T-cell (primary cell): Measurements from ENCODE around the gene SGMS2. TPM values are rescaled to one million over a fixed set of nuclear protein-coding genes. Genes with fewer than 3 reads are reported as not detected.

ENCODE experiments used
- ATAC-seq, 4 experiments: fragments of 200-7000 bp in 3 of 4; fragments of 150-1000 bp in 1 of 4; cut with Tn5 transposase; replicated peaks in 1 of 4; 1 replicate in 3 of 4; 2 replicates in 1 of 4; pipeline ENCODE4 v1.10.0; 2021; ENCODE audit warnings: moderate library complexity in 3 of 4, mild to moderate bottlenecking in 2 of 4, moderate number of reproducible peaks in 1 of 4
- CTCF ChIA-PET, 2 donors: fragments of 300-600 bp; sonication (Branson Sonifier 250); formaldehyde crosslinking; loops; one replicate each; lab custom pipeline; 2022; ENCODE audit warnings: antibody characterized with exemption in 2 of 2; lab: Charles Lee
- POLR2A ChIA-PET, 2 donors: fragments of 300-600 bp; sonication (Branson Sonifier 250); formaldehyde crosslinking; loops; one replicate each; lab custom pipeline; 2022; ENCODE audit warnings: antibody characterized with exemption in 2 of 2; lab: Charles Lee
- DNase-seq, 35 experiments: peaks; one replicate each; pipeline versions ENCODE4 v3.0.0 to v3.0.0-alpha.2; 2013 to 2023
- H3K27ac ChIP-seq: one replicate; pipeline ENCODE4 v1.5.1; 2013; ENCODE audit warnings: low read length
- H3K27me3 ChIP-seq, 2 experiments: replicated peaks in 1 of 2; 1 replicate in 1 of 2; 2 replicates in 1 of 2; pipeline versions ENCODE4 v1.6.1 to v1.7.0; 2013; ENCODE audit warnings: low read length in 1 of 2, mixed read lengths in 1 of 2; ENCODE audit not compliant: control insufficient read depth in 2 of 2, insufficient read depth in 2 of 2; ENCODE audit errors: extremely low read depth in 1 of 2
- H3K36me3 ChIP-seq, 2 donors: 1 replicate in 1 of 2; 2 replicates in 1 of 2; pipeline versions ENCODE4 v1.6.1 to v1.7.0; 2013; ENCODE audit warnings: low read length in 1 of 2; ENCODE audit not compliant: control insufficient read depth in 2 of 2, insufficient read depth in 1 of 2; ENCODE audit errors: extremely low read depth in 1 of 2
- H3K4me1 ChIP-seq, 2 experiments: 1 replicate in 1 of 2; 2 replicates in 1 of 2; pipeline versions ENCODE4 v1.6.1 to v1.7.0; 2013; ENCODE audit warnings: low read length in 2 of 2, mixed read lengths in 1 of 2; ENCODE audit not compliant: insufficient read depth in 2 of 2, control insufficient read depth in 1 of 2; ENCODE audit errors: extremely low read depth in 1 of 2
- H3K4me3 ChIP-seq, 2 donors: 1 replicate in 1 of 2; 2 replicates in 1 of 2; pipeline versions ENCODE4 v1.5.1 to v1.7.0; 2013; ENCODE audit warnings: mild to moderate bottlenecking in 2 of 2, low read length in 1 of 2, moderate library complexity in 1 of 2; ENCODE audit not compliant: control insufficient read depth in 1 of 2; ENCODE audit errors: extremely low read depth in 1 of 2
- H3K9me3 ChIP-seq: 2 replicates; pipeline ENCODE4 v1.7.0; 2013
- H3K27ac Mint-ChIP-seq, 2 donors: one replicate each; pipeline ENCODE4 v1.8.0; 2020 to 2021; ENCODE audit warnings: mild to moderate bottlenecking in 2 of 2, mixed read lengths in 2 of 2
- H3K27me3 Mint-ChIP-seq, 2 donors: one replicate each; pipeline ENCODE4 v1.8.0; 2021 to 2022; ENCODE audit warnings: mixed read lengths in 2 of 2
- H3K36me3 Mint-ChIP-seq: one replicate; pipeline ENCODE4 v1.8.0; 2021; ENCODE audit warnings: mixed read lengths
- H3K4me1 Mint-ChIP-seq, 3 donors: one replicate each; pipeline ENCODE4 v1.8.0; 2020 to 2022; ENCODE audit warnings: mixed read lengths in 3 of 3, mild to moderate bottlenecking in 1 of 3
- H3K4me3 Mint-ChIP-seq, 3 donors: one replicate each; pipeline ENCODE4 v1.8.0; 2020 to 2022; ENCODE audit warnings: mild to moderate bottlenecking in 3 of 3, mixed read lengths in 3 of 3, moderate library complexity in 3 of 3
- H3K9me3 Mint-ChIP-seq, 3 donors: one replicate each; pipeline ENCODE4 v1.8.0; 2020 to 2022; ENCODE audit warnings: mixed read lengths in 3 of 3
- WGBS: methylation state at CpG from one replicate; pipeline ENCODE4 v1.1.5; 2013; ENCODE audit warnings: missing lambda C conversion rate; ENCODE audit not compliant: insufficient coverage; 5-methylcytosine and 5-hydroxymethylcytosine counted together
- total RNA-seq, 35 experiments: library from RNA in 6 of 35; stranded (reverse) in 6 of 35; fragments of 120-200 nt in 1 of 35; gene quantifications; one replicate each; pipeline versions ENCODE4 v1.2.1 to v1.2.4 and lab custom pipeline; 2013 to 2026

The SGMS2 gene
- total RNA-seq, 5 donors from 2014 or later (not counting 1 experiment from before 2014, with no cell fraction given): 0.25 to 0.82 TPM; not detected in 3

- CTCF ChIA-PET: no interaction called here
- no peak overlapping the region for H3K4me3 Mint-ChIP-seq
- no peak overlapping the region for H3K27ac ChIP-seq
- no peaks in the 10 kb centered on the region for H3K4me1 Mint-ChIP-seq
- POLR2A ChIA-PET: no interaction called here
- no CpG with 5 or more reads among the region's 1 CpG for WGBS
- ATAC-seq (no peak), DNase-seq (no peak)
- no peak overlapping the region for H3K27ac Mint-ChIP-seq
- peaks cover 30% of the 10 kb centered on the region for H3K36me3 Mint-ChIP-seq
- peaks cover 5 to 10% of the 10 kb centered on the region in 2 donors for H3K27me3 Mint-ChIP-seq
- H3K4me1 ChIP-seq: no peaks in the 10 kb centered on the region
- H3K36me3 ChIP-seq: peaks cover 0 to under 1% of the 10 kb centered on the region in 2 donors
- no peaks in the 10 kb centered on the region for H3K9me3 ChIP-seq
- H3K9me3 Mint-ChIP-seq: peaks cover 15 to 19% (median 16%) of the 10 kb centered on the region in 3 donors
- peaks cover 0 to 5% of the 10 kb centered on the region in 2 experiments for H3K27me3 ChIP-seq
- no peak overlapping the region for H3K4me3 ChIP-seq
Measured at GRCh38 chr4:107956011-107956410, 131.3 kb downstream of the SGMS2 start.

Other genes with a start within 250 kb of the SGMS2 start
- 10 to 100 TPM; 11.6 to 22.0 (median 15.7) TPM for gene PAPSS1, start 104.7 kb upstream of the SGMS2 start, total RNA-seq
- gene CYP2U1, start 106.6 kb downstream of the SGMS2 start, total RNA-seq: 1 to 10 TPM; 3.3 to 7.8 (median 5.8) TPM
- gene HADH, start 165.0 kb downstream of the SGMS2 start, total RNA-seq: 10 to 100 TPM; 14.2 to 25.0 (median 17.8) TPM